Ishikawa (cell line): ENCODE results near the gene ENC1.

Source experiments
- CEBPB ChIP-seq: IDR thresholded peaks from 2 replicates; pipeline ENCODE4 v1.6.1; 2012
- CREB1 ChIP-seq: IDR thresholded peaks from 2 replicates; pipeline ENCODE4 v1.6.1; 2012; ENCODE audit warnings: low read depth
- EGR1 ChIP-seq: IDR thresholded peaks from 2 replicates; pipeline ENCODE4 v1.6.1; 2012
- EP300 ChIP-seq: IDR thresholded peaks from 2 replicates; pipeline ENCODE4 v1.6.1; 2012; ENCODE audit warnings: borderline replicate concordance
- FOXM1 ChIP-seq: IDR thresholded peaks from 2 replicates; pipeline ENCODE4 v1.6.1; 2012; ENCODE audit warnings: low read depth, borderline replicate concordance
- MAX ChIP-seq: IDR thresholded peaks from 2 replicates; pipeline ENCODE4 v1.6.1; 2012
- NFIC ChIP-seq: IDR thresholded peaks from 2 replicates; pipeline ENCODE4 v1.6.1; 2012
- RAD21 ChIP-seq: IDR thresholded peaks from 2 replicates; pipeline ENCODE4 v1.6.1; 2012; ENCODE audit warnings: low read depth
- REST ChIP-seq: IDR thresholded peaks from 2 replicates; pipeline ENCODE4 v1.6.1; 2012; ENCODE audit warnings: low read depth, mild to moderate bottlenecking
- TAF1 ChIP-seq: IDR thresholded peaks from 2 replicates; pipeline ENCODE4 v1.6.1; 2012; ENCODE audit warnings: low read depth, mild to moderate bottlenecking
- TCF12 ChIP-seq: IDR thresholded peaks from 2 replicates; pipeline ENCODE4 v1.6.1; 2012; ENCODE audit warnings: low read depth
- TEAD4 ChIP-seq: IDR thresholded peaks from 2 replicates; pipeline ENCODE4 v1.6.1; 2012
- USF1 ChIP-seq: IDR thresholded peaks from 2 replicates; pipeline ENCODE4 v1.6.1; 2012
- YY1 ChIP-seq: IDR thresholded peaks from 2 replicates; pipeline ENCODE4 v1.6.1; 2012; ENCODE audit warnings: low read depth
- ZBTB7A ChIP-seq: IDR thresholded peaks from 2 replicates; pipeline ENCODE4 v1.6.1; 2012; ENCODE audit warnings: low read depth

The ENC1 gene

GRCh38 chr5:74653991-74654390 lies 13.5 kb upstream of the ENC1 start:
- TF ChIP-seq YY1, result no peak
- no peak for TF ChIP-seq TAF1
- TF ChIP-seq CEBPB, result no peak

- TF ChIP-seq TEAD4 (no peak), TCF12 (no peak), TAF1 (no peak), ZBTB7A (no peak), NFIC (no peak), EGR1 (no peak)
These were observed 12.0 kb upstream of the ENC1 start for GRCh38 chr5:74652576-74652975.

- TF ChIP-seq TEAD4 (no peak), YY1 (no peak), FOXM1 (no peak), REST (no peak), MAX (no peak), CREB1 (no peak), USF1 (no peak), ZBTB7A (no peak), RAD21 (no peak), EP300 (no peak), CEBPB (no peak), TAF1 (no peak), NFIC (no peak), EGR1 (no peak), TCF12 (no peak)
These were observed 11.2 kb upstream of the ENC1 start for GRCh38 chr5:74651710-74652109.

- no peak for TF ChIP-seq REST
- no peak for TF ChIP-seq CREB1
- no peak for TF ChIP-seq RAD21
These were observed 9.0 kb upstream of the ENC1 start for GRCh38 chr5:74649421-74649973.

- no peak for TF ChIP-seq CREB1
- TF ChIP-seq RAD21, result peak; percentile 93
These were observed 8.3 kb upstream of the ENC1 start for GRCh38 chr5:74648835-74649293.

- no peak for TF ChIP-seq RAD21
- TF ChIP-seq MAX, result no peak
- TF ChIP-seq CREB1, result no peak
- no peak for TF ChIP-seq REST
- no peak for TF ChIP-seq NFIC
- TF ChIP-seq TCF12, result no peak
- no peak for TF ChIP-seq USF1
- no peak for TF ChIP-seq EP300
- no peak for TF ChIP-seq FOXM1
- TF ChIP-seq ZBTB7A, result no peak
- no peak for TF ChIP-seq CEBPB
- no peak for TF ChIP-seq YY1
- no peak for TF ChIP-seq TEAD4
- no peak for TF ChIP-seq EGR1
- TF ChIP-seq TAF1, result no peak
These were observed 6.6 kb upstream of the ENC1 start for GRCh38 chr5:74647096-74647495.
